K562 (cell line): Measurements from ENCODE around the gene APBB2. TPM values are rescaled to one million over a fixed set of nuclear protein-coding genes. Genes with fewer than 3 reads are reported as not detected.

ENCODE experiments used
- ATAC-seq: fragments of 200-7000 bp; cut with Tn5 transposase; 3 replicates; pipeline ENCODE4 v1.9.1; 2020; ENCODE audit warnings: moderate library complexity
- BruUV-seq: library from RNA; stranded (reverse); fragments of 400-500 nt; replicated peaks from 2 replicates; lab custom pipeline; 2021; lab: Mats Ljungman, UMichigan
- CTCF ChIA-PET: fragments of 300-600 bp; formaldehyde crosslinking; extraction: SDS; loops from one replicate; lab custom pipeline; 2021; ENCODE audit warnings: low intra/inter-chr PET ratio; lab: Yijun Ruan, JAX
- POLR2A ChIA-PET: fragments of 300-600, 350-650 bp; sonication (Branson Sonifier 250); formaldehyde crosslinking; extraction: SDS; loops from one replicate; lab custom pipeline; 2021; ENCODE audit warnings: antibody characterized with exemption, inconsistent platforms; lab: Yijun Ruan, JAX
- DNase-seq, 4 experiments: peaks; one replicate each; pipeline versions ENCODE4 v3.0.0 to v3.0.0-alpha.2; 2011 to 2018; ENCODE audit warnings: low spot score in 3 of 4, mixed read lengths in 3 of 4; ENCODE audit errors: extremely low read depth in 1 of 4
- FAIRE-seq: peaks from 2 replicates; lab custom pipeline; 2011; peaks lifted over from hg19 to GRCh38; lab: Jason Lieb, UNC
- H2AFZ ChIP-seq: 2 replicates; pipeline ENCODE4 v1.6.0; 2011; ENCODE audit warnings: low read depth, low read length, control low read depth, inconsistent platforms
- H3K27ac ChIP-seq: fragments of 200-600 bp; 3 replicates; pipeline ENCODE4 v1.8.0; 2011; ENCODE audit warnings: low read depth, mild to moderate bottlenecking, control low read depth, inconsistent platforms, low read length, moderate library complexity, mixed read lengths; ENCODE audit errors: extremely low read depth
- H3K27me3 ChIP-seq, 2 experiments: fragments of 300-600 bp in 1 of 2; 2 replicates in 1 of 2; 3 replicates in 1 of 2; pipeline versions ENCODE4 v1.6.0 to v1.8.0; 2011; ENCODE audit warnings: inconsistent platforms in 2 of 2, low read length in 2 of 2, mild to moderate bottlenecking in 1 of 2, mixed read lengths in 1 of 2, moderate library complexity in 1 of 2; ENCODE audit not compliant: control insufficient read depth in 2 of 2, insufficient read depth in 2 of 2
- H3K36me3 ChIP-seq: fragments of 300-600 bp; 3 replicates; pipeline ENCODE4 v1.8.0; 2011; ENCODE audit warnings: mild to moderate bottlenecking, low read length, inconsistent platforms; ENCODE audit not compliant: control insufficient read depth, insufficient read depth
- H3K4me1 ChIP-seq, 2 experiments: fragments of 200-600 bp in 1 of 2; replicated peaks in 1 of 2; 2 replicates in 1 of 2; 3 replicates in 1 of 2; pipeline versions ENCODE4 v1.5.1 to v1.8.0; 2011; ENCODE audit warnings: inconsistent platforms in 2 of 2, low read length in 2 of 2, mild to moderate bottlenecking in 1 of 2, mixed read lengths in 1 of 2, moderate library complexity in 1 of 2; ENCODE audit not compliant: control insufficient read depth in 2 of 2, insufficient read depth in 2 of 2
- H3K4me2 ChIP-seq: 2 replicates; pipeline ENCODE4 v1.6.1; 2011; ENCODE audit warnings: low read length, control low read depth, inconsistent platforms, mixed read lengths; ENCODE audit not compliant: insufficient read depth
- H3K4me3 ChIP-seq: fragments of 200-600 bp; sonication (generic), shearing (Covaris generic); 2 replicates; pipeline ENCODE4 v1.5.1; 2016; ENCODE audit warnings: control low read depth, inconsistent platforms
- H3K79me2 ChIP-seq: fragments of 200-600 bp; 3 replicates; pipeline ENCODE4 v1.8.0; 2011; ENCODE audit warnings: low read length, inconsistent platforms; ENCODE audit not compliant: control insufficient read depth, insufficient read depth
- H3K9ac ChIP-seq, 2 experiments: 2 replicates each; pipeline versions ENCODE4 v1.6.0 to v1.6.1; 2011; ENCODE audit warnings: low read depth in 2 of 2, low read length in 2 of 2, control low read depth in 1 of 2, inconsistent platforms in 1 of 2, mild to moderate bottlenecking in 1 of 2, mixed read lengths in 1 of 2; ENCODE audit not compliant: insufficient read depth in 1 of 2
- H3K9me1 ChIP-seq: one replicate; pipeline ENCODE4 v1.6.0; 2011; ENCODE audit warnings: inconsistent platforms, mild to moderate bottlenecking, low read length, moderate library complexity; ENCODE audit not compliant: control insufficient read depth, insufficient read depth
- H3K9me3 ChIP-seq: replicated peaks from 2 replicates; pipeline ENCODE4 v1.5.1; 2011; ENCODE audit warnings: low read depth, low read length, inconsistent platforms; ENCODE audit not compliant: control insufficient read depth, insufficient read depth
- H4K20me1 ChIP-seq: replicated peaks from 2 replicates; pipeline ENCODE4 v1.6.1; 2011; ENCODE audit warnings: low read length, inconsistent platforms, mixed read lengths; ENCODE audit not compliant: control insufficient read depth, insufficient read depth
- ATF7 ChIP-seq: fragments of 450-650 bp; IDR thresholded peaks from 2 replicates; pipeline ENCODE4 v1.7.1; 2014; ENCODE audit warnings: mild to moderate bottlenecking, moderate library complexity
- CBFB ChIP-seq: sonication (generic); formaldehyde crosslinking; IDR thresholded peaks from 2 replicates; pipeline ENCODE4 v1.4.0; 2020; ENCODE audit warnings: mild to moderate bottlenecking, missing genetic modification reagents
- EWSR1 ChIP-seq: fragments of 450-650 bp; IDR thresholded peaks from 2 replicates; pipeline ENCODE4 v1.6.1; 2018; ENCODE audit warnings: borderline replicate concordance, mild to moderate bottlenecking, low read depth, moderate library complexity; ENCODE audit not compliant: partially characterized antibody
- FOXK2 ChIP-seq, 2 experiments: fragments of 450-650 bp; IDR thresholded peaks in 1 of 2; conservative IDR thresholded peaks in 1 of 2; 2 replicates each; pipeline ENCODE4 v1.6.1; 2016; ENCODE audit warnings: low read depth in 2 of 2, mild to moderate bottlenecking in 1 of 2
- HMG20A ChIP-seq: fragments of 450-650 bp; formaldehyde crosslinking; conservative IDR thresholded peaks from 2 replicates; pipeline ENCODE4 v1.4.0; 2020; ENCODE audit warnings: mild to moderate bottlenecking, mixed read lengths
- JUND ChIP-seq, 2 experiments: IDR thresholded peaks; 2 replicates in 1 of 2; 3 replicates in 1 of 2; pipeline ENCODE4 v1.6.1; 2011; ENCODE audit warnings: borderline replicate concordance in 2 of 2, low read depth in 2 of 2, low read length in 2 of 2, improper control_type of control experiment in 1 of 2, missing biosample characterization in 1 of 2, missing genetic modification characterization in 1 of 2, missing genetic modification reagents in 1 of 2
- MAZ ChIP-seq, 2 experiments: fragments of 450-650 bp in 1 of 2; sonication (generic) in 1 of 2; formaldehyde crosslinking; IDR thresholded peaks in 1 of 2; conservative IDR thresholded peaks in 1 of 2; 2 replicates each; pipeline versions ENCODE4 v1.4.0 to v1.5.0; 2020; ENCODE audit warnings: mild to moderate bottlenecking in 1 of 2, missing genetic modification reagents in 1 of 2
- MEF2D ChIP-seq: conservative IDR thresholded peaks from 2 replicates; pipeline ENCODE4 v1.6.1; 2016; ENCODE audit warnings: low read depth, missing genetic modification characterization, missing compliant biosample characterization
- MXI1 ChIP-seq: IDR thresholded peaks from 2 replicates; pipeline ENCODE4 v1.6.1; 2011; ENCODE audit warnings: low read depth, mild to moderate bottlenecking, improper control_type of control experiment, low read length
- NFYB ChIP-seq: IDR thresholded peaks from 2 replicates; pipeline ENCODE4 v1.6.1; 2011; ENCODE audit warnings: mild to moderate bottlenecking, moderate library complexity; ENCODE audit not compliant: insufficient read length; ENCODE audit errors: extremely low read depth
- NR1H2 ChIP-seq: sonication (generic); formaldehyde crosslinking; IDR thresholded peaks from 2 replicates; pipeline ENCODE4 v1.4.0; 2020; ENCODE audit warnings: mild to moderate bottlenecking, missing genetic modification reagents
- PHF20 ChIP-seq: fragments of 450-650 bp; IDR thresholded peaks from 2 replicates; pipeline ENCODE4 v1.6.1; 2018; ENCODE audit not compliant: partially characterized antibody
- SRSF9 ChIP-seq: fragments of 200-400 bp; formaldehyde crosslinking; IDR thresholded peaks from 2 replicates; pipeline ENCODE4 v1.6.1; 2017; ENCODE audit warnings: low read depth, low read length, borderline replicate concordance
- STAT5B ChIP-seq: fragments of 250-450 bp; sonication (Bioruptor Pico); IDR thresholded peaks from 2 replicates; pipeline ENCODE4 v1.8.0; 2021; ENCODE audit warnings: mild to moderate bottlenecking, inconsistent platforms
- TCFL5 ChIP-seq: fragments of 250-450 bp; sonication (Bioruptor Pico); conservative IDR thresholded peaks from 2 replicates; pipeline ENCODE4 v1.6.1; 2021; ENCODE audit warnings: mild to moderate bottlenecking, moderate library complexity, matching md5 sums
- ZFP36 ChIP-seq: fragments of 150-350 bp; IDR thresholded peaks from 2 replicates; pipeline ENCODE4 v1.6.1; 2018; ENCODE audit warnings: low read length, low read depth; ENCODE audit not compliant: partially characterized antibody
- ZNF140 ChIP-seq: fragments of 250-450 bp; sonication (Bioruptor Pico); IDR thresholded peaks from 2 replicates; pipeline ENCODE4 v1.8.0; 2021; ENCODE audit warnings: moderate library complexity, mild to moderate bottlenecking, inconsistent platforms
- ZNF197 ChIP-seq: fragments of 200-800 bp; sonication (Bioruptor generic); IDR thresholded peaks from 2 replicates; pipeline ENCODE4 v1.6.1; 2016; ENCODE audit warnings: low read depth, missing genetic modification characterization, missing compliant biosample characterization
- ZNF224 ChIP-seq: sonication (generic); formaldehyde crosslinking; IDR thresholded peaks from 2 replicates; pipeline ENCODE4 v1.8.0; 2022; ENCODE audit warnings: mild to moderate bottlenecking, missing genetic modification reagents
- ZNF589 ChIP-seq: fragments of 200-800 bp; sonication (Bioruptor generic); IDR thresholded peaks from 2 replicates; pipeline ENCODE4 v1.6.1; 2016; ENCODE audit warnings: low read depth, missing genetic modification characterization, missing compliant biosample characterization
- WGBS: fragments of 100-300 bp; shearing (Covaris generic); methylation state at CpG from one replicate; pipeline ENCODE4 v1.1.6; 2016; ENCODE audit warnings: low coverage, mixed read lengths; ENCODE audit not compliant: insufficient coverage; ENCODE audit errors: missing lambda C conversion rate; 5-methylcytosine and 5-hydroxymethylcytosine counted together
- in situ Hi-C: fragments of 300-500 bp; cut with MboI; formaldehyde crosslinking; loops from 4 replicates; pipeline ENCODE4 v1.15.0; 2018; ENCODE audit warnings: inconsistent platforms, mixed read lengths
- intact Hi-C: fragments of 100-400 bp; cut with micrococcal nuclease; formaldehyde crosslinking; loops from 2 replicates; pipeline ENCODE4 v1.14.2; 2022
- polyA plus RNA-seq, 8 experiments: library from polyadenylated mRNA; depleted of rRNA in 4 of 8; stranded (reverse) in 5 of 8; unstranded in 3 of 8; fragments of >200 nt; fragmentation: Nextera tagmentation in 2 of 8; fragmentation: Illumina TruSeq in 1 of 8; extraction: Ambion mirVana in 2 of 8; extraction: Trizol in 1 of 8; gene quantifications; 2 replicates each; pipeline versions ENCODE4 v1.2.1 to v1.2.3, GENCODE V29; 2011 to 2014; ENCODE audit warnings: inconsistent platforms in 1 of 8, missing spikeins in 1 of 8
- total RNA-seq, 7 experiments: library from RNA; depleted of rRNA in 6 of 7; stranded (reverse); fragments of >200 nt in 6 of 7; fragmentation: Illumina TruSeq in 2 of 7; extraction: Trizol in 2 of 7; gene quantifications; 2 replicates each; pipeline versions ENCODE4 v1.2.1 to v1.2.3, GENCODE V29; 2011 to 2021; ENCODE audit warnings: low replicate concordance in 1 of 7
- TF ChIP-seq, protein P1 (sequence below): sonication (generic); formaldehyde crosslinking; IDR thresholded peaks from 2 replicates; pipeline ENCODE4 v1.8.1; 2023; ENCODE audit warnings: mild to moderate bottlenecking, missing genetic modification reagents

APBB2 gene
- total and polyA plus RNA-seq, 9 of the 15 experiments (the other 6 are each of a cell fraction or from before 2014, with no cell fraction given) = 0.08 to 2.1 (median 1.4) TPM

GRCh38 chr4:41256131-41256739, 41.9 kb upstream of the APBB2 start (continued):
- TF ChIP-seq, protein P1, sequence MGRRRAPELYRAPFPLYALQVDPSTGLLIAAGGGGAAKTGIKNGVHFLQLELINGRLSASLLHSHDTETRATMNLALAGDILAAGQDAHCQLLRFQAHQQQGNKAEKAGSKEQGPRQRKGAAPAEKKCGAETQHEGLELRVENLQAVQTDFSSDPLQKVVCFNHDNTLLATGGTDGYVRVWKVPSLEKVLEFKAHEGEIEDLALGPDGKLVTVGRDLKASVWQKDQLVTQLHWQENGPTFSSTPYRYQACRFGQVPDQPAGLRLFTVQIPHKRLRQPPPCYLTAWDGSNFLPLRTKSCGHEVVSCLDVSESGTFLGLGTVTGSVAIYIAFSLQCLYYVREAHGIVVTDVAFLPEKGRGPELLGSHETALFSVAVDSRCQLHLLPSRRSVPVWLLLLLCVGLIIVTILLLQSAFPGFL (CRISPR knock-in tag) = no peak
- TF ChIP-seq SRSF9 = no peak
- no peak for TF ChIP-seq HMG20A (CRISPR knock-in tag)
- TF ChIP-seq ZNF224 (CRISPR knock-in tag) = no peak
- TF ChIP-seq ATF7 = no peak

- intact Hi-C loops (no loop called here), in situ Hi-C loops (no loop called here)
- CTCF ChIA-PET = no interaction called here
- no peak overlapping the region for H3K4me2 ChIP-seq
- no peak for FAIRE-seq
- H3K27ac ChIP-seq = no peak overlapping the region
- H3K9me3 ChIP-seq = no peaks in the 10 kb centered on the region
- DNase-seq = no peak
- no peak overlapping the region for H3K4me3 ChIP-seq
- no peaks in the 10 kb centered on the region for H3K27me3 ChIP-seq
- no TSS peak for BruUV-seq
- H2AFZ ChIP-seq = no peak overlapping the region
- TF ChIP-seq JUND (IDR thresholded peaks at IDR 0.05; ENCODE audit: borderline replicate concordance, low read depth, low read length) (no peak), JUND (tag; IDR thresholded peaks at IDR 0.05; ENCODE audit: borderline replicate concordance, low read depth, low read length) (no peak), NFYB (no peak), ZNF197 (CRISPR knock-in tag) (no peak), ZNF589 (no peak), EWSR1 (no peak), FOXK2 (conservative IDR thresholded peaks at IDR 0.05 in 1 of 2, IDR thresholded peaks at IDR 0.05 in 1 of 2; ENCODE audit: low read depth in 2 of 2) (no peak), PHF20 (no peak), STAT5B (CRISPR knock-in tag) (no peak), MXI1 (no peak), NR1H2 (CRISPR knock-in tag) (no peak), MEF2D (tag) (no peak), CBFB (no peak), ZNF140 (CRISPR knock-in tag) (no peak), TCFL5 (CRISPR knock-in tag) (no peak), MAZ (CRISPR knock-in tag; conservative IDR thresholded peaks at IDR 0.05 in 1 of 2, IDR thresholded peaks at IDR 0.05 in 1 of 2) (no peak), ZFP36 (no peak)
- H3K9ac ChIP-seq = no peak overlapping the region
- H3K36me3 ChIP-seq = no peaks in the 10 kb centered on the region
- H4K20me1 ChIP-seq = no peaks in the 10 kb centered on the region
- POLR2A ChIA-PET = interaction anchor here (0.7 kb wide), 1 partner anchor 13 kb away, joined by 3 read pairs; no protein-coding TSS in a partner anchor
- H3K4me1 ChIP-seq = no peaks in the 10 kb centered on the region
- no peaks in the 10 kb centered on the region for H3K9me1 ChIP-seq
- WGBS = 0% methylated on average over 1 of the region's 1 CpG
- no peak for ATAC-seq
- H3K79me2 ChIP-seq = no peaks in the 10 kb centered on the region
Observed at GRCh38 chr4:41245983-41246382, 31.6 kb upstream of the APBB2 start.
